Measurements from ENCODE around the gene TMTC1.
"Not testable (repeated sequence)": the region's sequence is repeated elsewhere in the genome, so short reads cannot be mapped to it uniquely, and the experiment has no call there.

The TMTC1 gene

DNA sequence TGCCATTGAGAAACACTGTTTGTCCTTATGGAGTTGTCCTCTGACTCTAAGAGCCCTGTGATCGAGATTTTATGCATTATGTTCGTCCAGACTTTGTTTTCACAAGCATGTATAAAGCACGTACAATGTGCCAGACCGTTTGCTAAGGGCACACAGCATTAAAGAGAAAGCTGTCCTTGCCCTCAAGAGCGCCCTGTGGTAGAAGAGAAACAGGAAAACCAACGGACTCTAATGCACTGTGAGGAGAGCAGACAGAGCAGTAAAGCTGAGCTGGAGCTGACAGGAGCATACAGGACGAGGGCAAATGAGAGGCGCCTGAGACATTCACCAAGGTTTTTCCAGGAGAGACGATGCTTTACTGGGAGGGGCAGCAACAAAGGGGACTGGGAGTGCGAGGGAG lies 220.1 kb downstream of the TMTC1 start:
- DNase-seq = no peak

DNA sequence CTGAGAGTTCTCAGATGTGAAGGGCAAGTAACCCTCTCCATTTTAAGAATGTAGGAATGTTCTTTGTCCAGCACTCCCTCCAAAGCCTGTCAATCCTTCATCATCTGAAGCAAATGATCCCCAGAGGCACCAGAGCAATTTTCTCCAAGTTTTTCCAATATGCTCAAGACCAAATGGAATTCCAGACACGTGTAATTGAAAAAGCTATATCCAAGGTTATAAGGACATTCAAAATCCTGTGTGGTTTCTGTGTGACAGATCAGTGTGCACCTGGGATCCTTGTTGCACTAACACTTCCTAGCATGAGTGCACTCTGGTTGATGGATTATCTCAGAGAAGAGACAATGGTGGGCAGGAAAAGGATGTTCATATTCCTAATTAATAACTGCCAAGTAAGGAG lies 220.7 kb downstream of the TMTC1 start:
- DNase-seq = no peak

DNA sequence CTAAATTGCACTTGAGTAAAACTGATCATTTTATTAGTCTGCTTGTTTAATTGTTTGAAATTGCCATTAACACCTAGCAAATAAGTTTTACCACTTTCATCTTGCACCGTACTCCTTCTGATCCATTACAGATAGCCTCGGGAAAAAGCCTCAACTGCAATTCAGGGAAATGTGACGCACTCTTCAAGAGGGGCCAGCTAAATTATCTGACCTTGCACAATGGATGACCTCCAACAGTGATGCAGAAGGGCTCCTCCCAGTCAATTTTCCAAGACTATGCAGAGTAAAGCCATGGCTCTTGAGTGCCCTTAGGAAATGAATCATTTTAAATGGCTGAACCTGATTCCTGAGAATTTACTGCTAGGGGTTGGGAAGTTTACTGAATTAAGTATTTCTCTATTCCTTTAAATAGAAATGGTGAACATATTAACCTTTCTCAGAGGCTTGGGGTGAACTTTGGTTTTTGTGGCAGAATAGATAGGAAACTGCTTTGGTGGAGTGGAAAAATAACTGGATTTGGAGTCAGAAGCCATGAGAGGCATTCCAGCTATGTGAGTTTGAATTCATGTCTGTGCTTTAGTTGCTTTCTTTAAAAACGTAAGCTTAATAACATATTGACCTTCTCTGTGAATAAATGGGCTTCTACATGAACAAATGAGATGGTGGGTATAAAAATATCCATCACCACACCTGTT lies 221.5 kb downstream of the TMTC1 start:
- no peak for DNase-seq

DNA sequence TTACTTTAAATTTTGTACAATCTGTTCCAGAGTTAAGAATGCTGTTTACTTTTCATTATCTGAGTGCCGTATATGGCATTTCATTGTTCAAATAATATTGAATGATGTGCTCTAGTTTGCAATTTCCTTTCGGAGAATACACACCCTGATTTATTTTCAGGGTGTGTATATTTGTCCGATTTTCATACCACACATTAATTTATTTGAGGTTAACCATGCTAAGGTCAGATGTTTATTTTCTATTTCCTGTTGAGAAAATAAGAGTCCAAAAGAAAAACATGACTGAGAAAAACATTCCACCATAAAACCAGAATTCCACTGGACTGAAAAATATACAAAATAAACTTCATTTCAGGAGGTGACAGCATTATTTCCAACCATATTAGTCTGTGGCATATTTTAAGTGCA lies 222.1 kb downstream of the TMTC1 start:
- no peak for DNase-seq

DNA sequence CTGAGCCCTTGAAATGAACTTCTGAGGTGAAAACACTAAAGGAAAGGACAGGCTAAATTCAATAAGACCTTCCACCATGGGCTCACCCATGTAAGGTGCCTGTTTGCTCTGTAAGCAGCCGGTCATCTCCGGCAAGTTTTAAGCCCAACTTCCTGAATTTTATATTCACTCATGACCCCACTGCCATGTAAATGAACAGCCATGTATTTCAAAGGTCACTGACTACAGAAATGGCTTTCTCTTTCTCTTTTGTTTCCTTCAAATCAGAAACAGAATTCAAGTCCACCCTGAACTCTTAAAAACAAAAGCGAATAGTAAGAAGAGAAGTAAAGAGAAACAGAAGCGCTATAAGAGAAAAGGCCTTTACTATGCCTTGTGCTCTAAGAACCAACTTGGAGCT lies 224.5 kb downstream of the TMTC1 start:
- no peak for DNase-seq

DNA sequence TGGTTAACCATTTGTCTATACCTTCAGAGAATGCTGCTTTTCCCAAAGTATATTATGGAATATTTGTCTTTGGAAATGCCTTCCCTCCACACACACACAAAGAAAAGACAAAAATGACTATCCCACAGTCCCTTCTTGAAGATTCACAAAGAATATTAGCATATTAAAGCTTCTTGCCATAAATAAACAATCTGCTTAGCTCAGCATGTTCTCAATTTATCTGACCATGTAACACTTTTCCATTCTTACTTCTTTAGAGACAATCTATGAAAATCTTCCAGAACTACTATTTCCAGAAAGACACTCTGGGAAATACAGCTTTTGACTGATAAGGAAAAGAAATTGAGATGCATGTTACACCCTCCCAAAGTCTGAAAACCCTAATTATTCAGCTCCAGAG lies 227.4 kb downstream of the TMTC1 start:
- no peak for DNase-seq

DNA sequence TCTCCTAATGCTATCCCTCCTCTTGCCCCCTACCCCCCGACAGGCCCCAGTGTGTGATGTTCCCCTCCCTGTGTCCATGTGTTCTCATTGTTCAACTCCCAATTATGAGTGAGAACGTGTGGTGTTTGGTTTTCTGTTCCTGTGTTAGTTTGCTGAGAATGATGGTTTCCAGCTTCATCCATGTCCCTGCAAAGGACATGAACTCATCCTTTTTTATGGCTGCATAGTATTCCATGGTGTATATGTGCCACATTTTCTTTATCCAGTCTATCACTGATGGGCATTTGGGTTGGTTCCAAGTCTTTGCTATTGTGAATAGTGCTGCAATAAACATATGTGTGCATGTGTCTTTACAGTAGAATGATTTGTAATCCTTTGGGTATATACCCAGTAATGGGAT lies 228.3 kb downstream of the TMTC1 start:
- not testable (repeated sequence) for DNase-seq

DNA sequence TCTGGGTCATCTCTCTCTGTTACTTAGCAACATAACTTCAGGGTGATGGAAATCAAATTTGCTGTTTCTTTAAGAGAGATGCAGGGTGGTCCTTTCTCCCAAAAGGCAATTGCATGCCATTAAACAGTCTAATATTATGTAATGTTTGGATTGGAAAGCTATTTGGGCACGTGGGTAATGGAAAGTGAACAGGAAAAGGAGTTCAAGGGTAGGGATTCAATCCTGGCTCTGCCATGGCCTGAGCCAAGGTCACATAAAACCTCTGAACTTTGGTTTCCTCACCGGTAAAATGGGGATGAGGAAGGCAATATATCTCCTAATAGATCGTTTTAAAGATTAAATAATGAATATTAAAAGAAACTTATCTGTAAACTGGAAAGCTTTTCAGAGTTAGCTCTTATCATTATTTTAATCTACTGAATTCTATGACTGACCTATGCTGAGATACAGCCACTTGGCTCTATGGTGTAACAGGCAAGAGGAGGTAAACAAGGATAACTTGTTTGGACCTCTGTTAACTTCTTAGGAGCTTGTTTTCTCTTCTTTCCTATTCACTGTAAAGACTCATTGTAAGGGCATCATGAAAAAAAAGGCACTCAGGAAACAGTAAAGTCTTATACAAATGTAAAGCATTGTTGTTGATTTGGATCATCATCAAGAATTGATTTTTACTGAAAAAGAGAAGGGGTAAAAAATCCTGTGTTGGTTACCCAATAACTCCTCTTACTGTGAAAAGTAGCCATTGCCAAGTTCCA lies 230.6 kb downstream of the TMTC1 start:
- no peak for DNase-seq

DNA sequence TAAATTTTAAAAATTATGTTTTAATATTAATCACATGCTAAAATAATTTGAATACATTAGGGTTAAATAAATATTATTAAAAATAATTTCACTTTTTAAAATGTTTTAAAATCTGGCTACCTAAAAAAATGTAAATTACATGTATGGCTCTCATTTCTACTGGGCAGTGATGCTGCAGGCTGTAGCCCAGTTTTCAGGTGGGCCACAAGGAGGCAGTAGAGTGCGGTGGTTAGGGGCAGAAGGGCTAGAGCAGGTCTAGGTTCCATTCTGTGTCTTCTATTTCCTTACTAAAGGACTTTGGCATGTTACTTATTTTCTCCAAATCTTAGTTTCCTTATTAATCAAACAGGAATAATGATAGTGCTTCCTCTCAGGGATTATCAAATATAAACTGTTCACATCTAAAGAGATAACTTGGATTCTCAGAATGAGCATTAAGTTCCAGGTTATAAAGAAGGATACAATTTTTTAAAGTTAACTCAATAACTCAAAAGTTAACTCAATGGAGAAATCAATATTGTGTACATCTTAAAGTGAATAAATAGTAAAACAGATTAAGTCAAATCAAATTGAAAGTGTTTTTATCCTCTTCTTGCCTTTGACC lies 231.3 kb downstream of the TMTC1 start:
- DNase-seq = peak; percentile 67

DNA sequence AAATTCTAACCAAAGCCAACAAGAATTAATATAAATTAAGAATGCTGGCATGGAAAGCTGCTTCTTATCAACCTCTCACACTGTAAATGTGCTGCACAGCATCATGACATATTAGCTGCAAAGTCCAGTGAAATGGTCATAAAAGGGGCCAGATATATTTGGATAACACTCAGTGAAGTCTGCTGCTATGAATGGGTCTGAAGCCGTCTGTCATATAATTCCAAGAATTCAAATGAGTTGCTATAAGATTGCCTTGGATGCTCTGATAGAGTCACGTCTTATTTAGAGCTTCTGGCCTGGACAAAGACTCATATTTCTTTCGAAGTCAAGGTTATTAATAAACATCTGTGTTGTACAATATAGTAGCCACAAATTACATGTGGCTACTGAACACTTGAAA lies 231.9 kb downstream of the TMTC1 start:
- DNase-seq = no peak

DNA sequence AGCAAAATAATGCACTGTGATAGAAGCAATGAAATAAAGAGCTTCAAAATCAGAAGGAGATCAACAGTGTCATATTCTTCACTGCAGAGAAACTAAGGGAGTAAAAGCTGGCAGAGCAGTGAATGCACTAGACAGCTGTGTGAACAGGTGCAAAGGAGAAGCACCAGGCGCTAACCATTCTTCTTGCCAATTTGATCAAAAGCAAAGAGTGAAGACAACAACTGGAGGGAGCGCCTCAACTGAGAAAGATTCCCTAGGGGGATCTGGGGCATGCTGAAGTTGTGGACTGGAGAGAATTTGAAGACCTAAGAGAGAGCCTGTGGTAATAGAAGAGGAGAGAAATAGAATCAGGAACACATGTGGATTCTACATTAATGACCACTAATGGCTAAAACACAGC lies 235.9 kb downstream of the TMTC1 start:
- peak; percentile 68 for DNase-seq

DNA sequence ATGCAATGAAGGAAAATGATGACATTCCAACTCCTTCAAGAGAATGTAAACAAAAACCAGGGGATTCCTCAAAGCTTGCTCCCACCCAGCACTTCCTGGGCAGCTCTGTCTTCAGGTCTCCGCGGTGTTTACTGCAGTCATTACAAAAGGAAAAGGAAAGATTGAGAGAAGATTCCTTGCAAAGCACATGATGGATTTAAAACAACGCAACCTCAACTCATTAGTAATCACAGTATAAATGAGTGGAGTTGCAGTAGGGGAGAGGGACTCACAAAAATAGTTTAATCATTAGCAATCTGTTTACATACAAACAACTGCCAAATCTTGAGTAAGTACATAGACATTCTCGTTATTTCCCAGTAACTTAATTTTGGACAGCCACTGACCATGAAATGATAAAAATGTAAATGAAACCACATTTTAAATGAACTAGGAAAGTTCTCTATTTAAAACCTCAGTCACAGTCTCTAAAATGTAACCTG lies 236.6 kb downstream of the TMTC1 start:
- DNase-seq = no peak

DNA sequence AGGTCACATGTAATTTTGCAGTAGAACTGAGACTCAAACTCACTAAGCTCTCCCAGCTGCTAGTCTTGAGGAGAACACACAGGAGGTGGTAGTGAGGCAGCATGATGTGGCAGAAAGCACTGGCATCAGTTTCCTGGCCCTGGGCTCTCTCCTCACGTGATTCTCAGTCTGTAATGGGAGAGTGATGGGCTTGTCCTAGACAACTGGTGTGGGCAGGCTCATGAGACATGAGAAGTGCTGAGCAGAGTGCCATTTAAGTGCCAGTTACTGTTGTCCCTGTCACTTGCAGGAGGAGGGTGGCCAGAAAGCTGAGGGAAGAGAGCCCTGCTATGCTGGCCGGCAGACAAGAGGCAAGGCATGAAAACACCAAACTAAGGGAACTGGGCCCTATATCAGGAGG lies 237.7 kb downstream of the TMTC1 start:
- peak; percentile 37 for DNase-seq

DNA sequence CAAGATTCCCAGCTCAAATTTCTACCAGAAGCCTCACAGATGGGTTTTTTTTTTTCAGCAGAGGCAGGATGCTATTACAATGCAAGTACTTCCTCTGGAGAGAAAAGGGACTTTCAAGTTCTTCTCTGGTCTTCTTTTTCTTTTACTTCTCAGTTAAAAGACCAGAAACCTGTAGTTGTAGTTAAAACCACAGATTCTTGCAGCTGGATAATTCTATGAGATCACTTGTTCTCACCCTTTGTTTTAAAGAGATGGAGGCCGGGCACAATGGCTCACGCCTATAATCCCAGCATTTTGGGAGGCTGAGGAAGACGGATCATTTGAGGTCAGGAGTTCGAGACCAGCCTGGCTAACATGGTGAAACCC lies 238.7 kb downstream of the TMTC1 start:
- no peak for DNase-seq

DNA sequence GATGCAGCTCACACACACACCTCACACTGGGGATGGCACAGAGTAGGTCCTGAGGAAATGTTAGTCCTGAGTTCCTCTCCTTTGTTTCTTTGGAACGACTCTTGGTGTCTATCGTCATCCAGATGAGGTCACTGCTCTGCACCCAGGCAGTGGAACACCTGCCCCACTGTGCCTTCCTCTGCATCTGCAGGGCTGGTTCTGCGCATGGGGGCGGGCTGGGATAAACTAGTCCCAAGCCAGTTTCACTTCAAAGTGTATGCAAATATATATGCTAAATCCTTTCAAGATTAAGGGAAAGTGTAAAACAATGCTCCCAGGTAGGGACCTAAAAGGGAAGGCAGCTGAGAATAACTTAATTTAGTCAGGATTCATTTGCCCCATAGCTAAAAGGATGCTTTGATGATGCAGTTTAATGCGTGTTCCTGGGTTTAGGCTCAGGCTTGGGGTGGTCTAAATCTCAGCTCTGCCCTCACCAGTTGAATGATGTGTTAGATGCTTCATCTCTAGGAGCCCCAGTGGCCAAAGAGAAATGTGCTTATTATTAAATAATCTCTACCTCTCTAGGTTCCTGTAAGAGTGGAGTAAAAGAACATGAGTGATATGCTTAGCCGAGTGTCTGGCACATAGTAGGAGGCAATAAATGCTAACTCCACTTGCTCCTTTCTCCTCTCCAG lies 239.2 kb downstream of the TMTC1 start:
- DNase-seq = no peak

DNA sequence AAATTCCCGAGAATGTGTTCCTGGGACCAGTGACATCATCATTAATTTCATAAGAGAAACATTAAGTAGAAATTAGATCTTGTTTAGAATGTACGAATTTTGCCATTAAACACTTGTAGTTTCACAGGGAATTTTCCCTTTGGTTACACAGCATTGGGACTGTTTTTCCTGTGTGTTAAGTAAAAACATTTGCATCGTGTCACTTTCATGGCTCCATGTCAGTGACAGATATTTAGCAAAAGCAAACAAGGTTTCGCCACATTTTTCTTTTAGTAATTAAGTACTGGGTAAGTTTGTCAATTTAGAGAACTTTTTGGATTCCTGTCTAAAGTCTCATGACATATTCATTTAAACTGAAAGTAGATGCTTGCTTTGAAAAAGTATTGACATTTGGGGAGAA lies 240.7 kb downstream of the TMTC1 start:
- DNase-seq = no peak

DNA sequence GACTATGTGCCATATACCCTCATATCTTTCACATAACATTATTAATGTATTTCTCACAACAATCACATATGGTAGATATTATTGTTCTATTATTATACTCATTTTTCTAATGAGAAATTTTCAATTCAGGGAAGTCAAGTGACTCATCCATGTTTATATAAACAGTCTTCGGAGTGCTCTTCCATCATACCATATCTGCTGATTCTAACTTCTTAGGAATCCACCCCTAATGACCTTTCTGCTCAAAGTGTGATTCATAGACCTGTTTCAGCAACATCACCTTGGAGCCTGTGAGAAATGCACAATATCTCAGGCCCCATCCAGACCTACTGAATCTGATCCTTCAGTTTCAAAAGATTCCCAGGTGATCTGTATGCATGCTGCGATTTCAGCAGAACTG lies 246.4 kb downstream of the TMTC1 start:
- DNase-seq = no peak

DNA sequence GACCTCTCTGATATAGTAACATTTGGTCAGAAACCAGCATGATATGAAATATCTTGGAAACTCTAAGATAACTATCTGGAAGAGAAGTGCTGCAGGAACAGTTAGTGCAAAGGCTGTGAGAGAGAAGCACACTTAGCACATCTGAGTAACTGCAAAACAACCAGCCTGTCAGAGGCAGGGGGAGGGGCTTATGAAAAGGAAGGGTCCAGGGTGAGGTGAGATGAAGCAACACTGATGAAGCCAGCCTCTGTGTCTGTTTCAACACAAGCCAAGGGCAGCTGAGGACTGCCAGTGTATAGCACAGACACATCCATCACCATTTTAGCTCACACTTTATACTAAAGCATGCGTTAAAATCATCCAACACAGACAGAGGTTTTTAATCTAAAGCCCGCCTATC lies 248.8 kb downstream of the TMTC1 start:
- DNase-seq = no peak

DNA sequence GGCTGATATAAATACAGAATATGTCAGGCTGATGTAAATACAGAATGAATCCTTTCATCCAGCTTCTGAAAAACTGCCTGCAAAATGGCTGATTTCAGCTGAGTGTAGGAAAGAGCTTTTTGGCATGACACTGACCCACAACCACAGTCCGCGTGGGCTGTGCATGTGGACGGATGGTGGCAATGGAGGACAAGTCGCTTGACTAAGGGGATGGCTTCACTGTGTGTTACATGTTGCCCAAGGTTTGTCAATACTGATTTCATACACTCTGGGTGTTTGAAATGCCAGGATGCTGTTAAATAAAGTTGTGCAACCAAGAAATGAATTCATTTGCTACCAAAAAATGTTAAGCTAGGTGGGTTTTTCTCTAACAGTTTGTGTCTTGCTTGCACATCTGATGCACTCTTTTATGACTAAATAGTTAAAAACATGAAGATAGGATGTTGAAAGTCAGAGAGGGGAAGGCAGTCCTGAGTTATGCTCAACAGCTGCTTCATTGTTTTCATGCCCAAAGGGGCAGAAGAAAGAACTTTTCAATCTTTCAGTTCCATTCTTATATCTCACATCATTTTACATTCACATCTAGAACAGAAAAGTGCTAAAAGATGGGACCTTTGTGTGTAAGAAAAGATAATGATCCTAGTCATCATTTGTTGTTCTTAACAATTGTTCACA lies 249.8 kb downstream of the TMTC1 start:
- no peak for DNase-seq

DNA sequence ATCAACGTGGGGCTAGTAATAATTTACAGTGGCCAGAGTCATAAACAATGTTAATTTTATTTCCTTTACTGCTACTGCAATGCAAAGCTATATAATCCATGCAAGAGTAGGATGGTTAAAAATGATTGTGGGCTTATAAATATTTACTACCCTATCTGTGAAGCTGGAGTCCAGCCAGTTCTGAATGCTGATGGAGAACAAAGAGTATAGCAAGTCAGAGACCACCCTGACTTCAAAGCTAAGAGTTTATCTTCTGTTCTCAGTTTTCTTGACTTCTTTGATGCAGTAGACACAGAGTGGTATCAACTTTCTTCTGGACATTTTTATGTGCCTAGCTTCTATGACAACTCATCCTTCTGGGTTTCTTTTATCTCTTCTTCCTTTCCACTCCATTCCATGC lies 252.3 kb downstream of the TMTC1 start:
- no peak for DNase-seq

DNA sequence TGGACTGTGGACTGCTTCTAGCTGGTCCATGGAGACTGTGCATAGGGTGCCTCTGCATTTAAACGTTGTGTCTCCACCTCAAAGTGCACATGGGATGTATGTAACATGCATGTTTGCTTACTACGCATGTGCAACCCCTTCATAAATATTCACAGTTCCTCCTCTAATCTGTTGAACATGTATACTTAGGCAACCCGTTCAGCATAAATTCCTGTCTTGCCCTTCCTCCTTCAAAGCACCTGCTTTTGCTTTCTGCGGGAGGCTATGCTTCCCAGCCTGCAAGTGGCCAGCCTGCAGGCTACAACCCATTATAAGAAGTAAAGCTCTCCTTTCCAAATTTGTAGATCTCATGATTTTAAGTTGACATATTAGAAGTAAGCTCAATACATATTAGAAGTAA lies 253.3 kb downstream of the TMTC1 start:
- no peak for DNase-seq

DNA sequence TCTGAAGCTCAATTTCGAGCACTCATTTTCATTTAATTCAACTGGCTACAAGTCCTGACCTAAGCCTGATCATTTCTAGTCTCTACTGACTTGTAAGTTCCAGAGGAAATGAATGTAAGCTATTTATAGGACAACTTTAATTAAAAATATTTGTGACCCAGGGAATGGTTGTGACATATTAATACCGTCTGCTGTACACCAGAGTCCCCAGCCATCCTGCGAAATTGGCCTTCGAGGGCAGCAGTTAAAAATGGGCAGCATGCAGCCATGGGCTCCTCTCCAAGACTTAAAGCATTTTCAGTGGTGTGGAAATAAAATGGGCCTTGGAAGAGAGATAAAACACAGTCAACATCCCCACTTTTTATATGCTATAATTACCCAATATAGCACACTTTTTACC lies 255.6 kb downstream of the TMTC1 start:
- no peak for DNase-seq

DNA sequence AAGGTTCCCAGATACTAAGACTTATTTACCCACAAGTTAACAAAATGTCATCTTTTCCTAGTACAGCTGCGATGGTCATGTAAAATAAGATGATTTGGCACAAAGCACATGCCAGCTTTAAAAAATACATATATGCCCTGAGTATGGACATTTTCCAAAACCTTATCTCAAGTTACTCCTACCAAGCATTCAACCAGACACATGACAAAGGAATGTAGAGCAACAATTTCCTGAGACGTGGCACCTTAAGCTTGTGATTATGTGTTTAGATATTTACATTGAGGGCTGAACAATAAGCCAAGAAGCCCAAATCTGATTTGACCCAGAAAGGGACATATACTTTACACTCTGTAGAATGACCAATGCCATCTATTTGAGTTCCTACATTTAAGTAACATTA lies 261.8 kb downstream of the TMTC1 start:
- no peak for DNase-seq
